HTR-8/SVneo (cell line): ENCODE measurements around the gene LRP1B.

Source experiments
- DNase-seq: peaks from one replicate; pipeline ENCODE4 v3.0.0; 2011; ENCODE audit warnings: low spot score, mixed read lengths; ENCODE audit not compliant: insufficient read length
- FAIRE-seq: peaks from 2 replicates; lab custom pipeline; 2011; peaks lifted over from hg19 to GRCh38; lab: Jason Lieb, UNC

Gene LRP1B

GRCh38 chr2:140201572-140201971 is 1929.2 kb downstream of the LRP1B start:
- DNase-seq: no peak
- FAIRE-seq: no peak

DNA sequence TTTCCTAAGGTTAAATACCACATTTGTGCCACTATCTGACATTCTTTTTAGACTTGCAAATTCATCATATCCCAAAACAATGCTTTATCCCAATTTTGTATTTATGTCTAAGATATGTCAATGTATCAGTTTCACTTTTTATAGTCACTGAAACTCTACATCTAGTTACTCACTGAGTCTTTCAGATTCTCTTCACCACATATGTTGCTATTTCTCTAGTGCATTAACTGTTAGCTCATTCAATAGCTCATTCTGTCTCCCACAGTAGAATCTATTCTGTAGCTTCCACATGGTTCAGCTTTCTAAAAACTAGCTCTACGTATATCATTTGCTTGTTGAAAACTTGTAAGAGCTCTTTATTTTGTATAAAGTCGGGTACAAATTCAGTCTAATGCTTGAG is 1930.1 kb downstream of the LRP1B start:
- no peak for FAIRE-seq
- no peak for DNase-seq

DNA sequence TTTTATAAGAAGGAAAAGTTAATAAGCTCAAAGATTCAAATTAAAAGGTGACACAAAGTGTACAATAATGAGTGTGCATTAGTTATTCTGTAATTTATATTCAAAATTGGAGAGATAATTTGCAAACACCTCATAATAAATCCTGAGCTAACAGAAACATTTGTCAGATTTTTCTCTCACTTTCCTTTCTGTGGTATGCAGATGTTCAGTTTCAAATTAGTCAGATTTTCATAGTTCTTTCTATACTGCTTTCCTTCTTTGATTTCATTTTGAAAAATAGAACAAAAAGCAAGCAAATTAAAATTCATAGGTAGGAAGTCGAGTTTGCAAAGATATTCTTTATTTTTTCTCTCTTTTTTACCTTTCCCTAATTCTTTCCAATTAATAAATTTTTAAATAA is 1930.5 kb downstream of the LRP1B start:
- DNase-seq (no peak), FAIRE-seq (no peak)

GRCh38 chr2:140199312-140199711 is 1931.5 kb downstream of the LRP1B start:
- DNase-seq: no peak

DNA sequence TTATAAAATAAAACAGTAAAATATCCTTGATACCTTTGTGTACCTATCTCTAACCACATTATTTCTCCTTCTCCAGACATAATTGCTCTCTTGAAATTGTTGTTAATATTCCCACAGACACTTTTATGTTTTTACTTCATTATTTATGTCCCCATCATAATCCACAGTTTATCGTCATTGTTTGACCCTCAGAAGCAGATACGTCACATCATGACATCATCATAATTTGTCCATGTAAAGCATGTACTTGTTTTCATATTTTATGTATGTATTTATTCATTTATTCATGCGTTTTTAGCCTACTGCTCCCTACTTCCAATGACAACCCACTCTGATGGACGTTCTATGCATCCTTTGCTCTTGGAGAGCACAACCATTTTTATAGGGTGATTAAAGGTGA is 1943.7 kb downstream of the LRP1B start:
- DNase-seq: no peak
- FAIRE-seq: no peak

More at GRCh38 chr2:140199312-140199711, 1931.5 kb downstream of the LRP1B start:
- no peak for FAIRE-seq

- DNase-seq (no peak), FAIRE-seq (no peak)
These were observed 1944.5 kb downstream of the LRP1B start for GRCh38 chr2:140186313-140186712.

GRCh38 chr2:140185076-140185475 is 1945.7 kb downstream of the LRP1B start:
- no peak for DNase-seq
- no peak for FAIRE-seq

DNA sequence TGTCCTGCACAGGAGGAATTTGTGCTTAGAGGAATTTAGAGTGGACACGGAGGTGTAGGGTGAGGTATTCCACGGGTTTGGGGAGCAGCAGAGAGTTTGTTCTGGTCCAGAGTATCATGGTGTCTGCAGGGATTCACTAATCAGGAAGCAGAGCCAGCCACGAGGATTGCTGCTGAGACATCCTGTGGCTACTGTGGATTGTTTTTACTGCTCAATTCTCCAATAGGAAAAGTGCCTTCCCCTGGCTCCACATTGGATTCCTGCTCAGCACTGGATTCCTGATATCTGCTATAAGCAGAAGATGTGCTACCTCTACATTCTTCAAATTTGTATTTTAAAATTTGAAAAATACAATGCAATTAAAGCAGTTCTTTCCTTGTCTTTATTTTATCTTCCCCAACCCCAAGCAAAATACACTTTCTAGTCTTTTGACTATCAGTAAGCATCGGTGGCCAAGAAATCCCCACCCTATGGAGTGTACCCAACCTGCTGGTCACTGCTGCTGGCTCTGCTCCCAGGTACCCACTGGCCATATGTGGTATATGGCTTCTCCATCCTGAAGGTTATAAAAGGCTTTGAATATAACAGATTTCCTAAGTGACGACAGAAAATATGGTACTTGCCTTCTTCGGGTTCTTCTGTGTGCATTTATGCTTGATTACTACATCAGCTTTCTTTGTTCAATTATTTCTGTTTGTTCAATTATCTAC is 1947.6 kb downstream of the LRP1B start:
- DNase-seq (no peak), FAIRE-seq (no peak)
